NCI-H146 treated with DMSO at 0.1 percent for 48 hours (cell line): Measurements from ENCODE around the gene TTLL5.

Experiments used
- DNase-seq: peaks from one replicate; lab custom pipeline; 2025; ENCODE audit not compliant: unreplicated experiment; lab: John Stamatoyannopoulos, UW

Gene TTLL5

DNA sequence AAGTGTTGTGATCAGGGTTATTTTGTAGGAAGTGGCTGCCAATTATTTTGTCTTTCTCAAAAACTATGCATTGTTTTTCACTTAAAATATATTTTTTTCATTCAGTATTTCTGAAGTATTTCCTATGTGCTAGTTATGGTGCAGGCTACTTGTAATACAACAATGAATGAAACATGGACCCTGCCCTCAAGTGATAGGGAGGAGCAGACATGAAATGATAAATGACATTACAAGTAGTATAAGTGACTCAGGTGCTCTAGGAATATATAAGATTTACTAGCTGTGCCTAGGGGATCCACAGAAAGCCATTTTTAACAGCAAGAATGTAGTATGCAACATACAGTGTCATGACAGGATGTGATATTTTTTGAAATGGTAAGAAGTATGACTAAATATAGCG, 65.3 kb downstream of the TTLL5 start:
- no peak for DNase-seq

DNA sequence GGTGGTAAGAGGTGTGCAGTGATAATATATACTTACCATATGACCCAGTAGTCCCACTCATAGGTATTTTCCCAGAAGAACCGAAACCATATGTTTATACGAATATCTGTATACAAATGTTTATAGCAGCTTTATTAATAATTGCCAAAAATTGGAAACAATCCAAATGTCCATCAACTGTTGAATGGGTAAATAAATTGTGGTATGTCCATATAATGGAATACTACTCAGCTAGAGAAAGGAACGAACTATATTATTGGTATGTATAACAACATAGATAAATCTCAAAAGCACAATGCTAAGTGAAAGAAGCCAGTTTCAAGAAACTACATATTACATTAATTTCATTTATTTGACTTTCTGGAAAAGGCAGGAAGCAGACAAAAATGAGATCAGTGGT, 66.1 kb downstream of the TTLL5 start:
- no peak for DNase-seq

DNA sequence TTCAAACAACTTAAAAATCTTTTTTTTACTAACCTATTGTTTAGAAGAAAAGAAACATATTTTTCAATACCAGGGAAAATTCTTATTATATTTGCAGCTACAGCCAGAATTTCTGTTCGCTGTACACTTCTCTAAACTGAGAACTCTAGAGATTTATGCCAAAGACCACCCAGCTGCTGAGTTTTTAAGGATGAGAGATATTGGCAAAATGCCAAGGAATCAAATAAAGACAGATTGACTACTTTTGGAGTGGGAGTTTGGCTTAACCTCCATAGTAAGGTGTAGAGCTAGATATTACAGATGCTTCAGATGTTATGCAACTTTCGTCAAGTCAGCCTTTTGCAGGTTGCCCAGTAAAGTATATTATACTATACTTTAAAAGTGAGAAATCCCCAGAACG, 71.8 kb downstream of the TTLL5 start:
- DNase-seq, result no peak

DNA sequence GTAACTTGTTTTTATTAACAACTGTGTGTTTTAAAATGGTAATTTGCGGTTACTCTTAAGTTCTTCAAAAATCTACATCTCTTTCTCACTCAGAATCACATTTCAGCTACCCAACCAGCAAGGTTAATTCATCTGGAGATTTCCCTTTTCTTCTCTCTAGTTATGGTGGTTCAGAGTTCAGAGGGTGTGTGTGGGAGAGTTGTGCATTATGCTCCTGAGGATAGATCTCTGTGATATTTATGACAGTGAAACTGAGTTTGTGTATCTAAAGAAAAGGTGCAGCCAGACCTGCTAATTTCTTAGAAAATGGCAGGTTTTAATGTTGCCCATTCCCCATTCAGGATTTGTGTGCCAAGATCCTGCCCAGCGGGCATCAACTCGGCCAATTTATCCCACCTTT, 73.8 kb downstream of the TTLL5 start:
- DNase-seq, result no peak

DNA sequence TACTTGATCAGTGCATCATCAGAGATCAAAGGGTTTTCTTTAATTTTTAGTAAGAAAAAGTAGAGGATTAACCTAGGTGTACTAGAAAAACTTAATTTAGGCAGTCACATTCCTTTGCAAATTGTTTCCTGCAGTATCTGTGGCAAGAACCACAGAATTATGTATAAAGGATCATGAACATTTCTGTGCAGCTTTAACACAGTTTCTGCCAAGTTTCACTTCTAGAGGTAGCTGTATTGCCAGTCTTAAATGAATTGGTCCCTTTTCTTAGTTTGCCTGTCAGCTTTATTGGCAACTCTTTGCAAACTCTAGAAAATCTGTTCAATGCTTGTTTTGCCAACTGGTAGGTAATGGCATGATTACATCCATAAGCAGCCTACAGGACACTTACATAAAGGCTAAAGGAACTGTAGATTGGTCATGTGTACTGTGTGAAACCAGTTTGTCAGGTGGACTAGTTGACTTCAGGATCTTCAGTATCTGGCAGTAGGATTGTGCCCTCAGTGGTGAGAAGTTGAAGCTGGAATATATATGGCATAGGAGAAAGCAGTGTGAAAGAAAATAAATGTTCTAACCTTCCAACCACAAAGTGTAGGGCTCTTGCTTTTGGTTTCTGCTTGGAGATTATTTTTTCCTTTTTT, 75.9 kb downstream of the TTLL5 start:
- no peak for DNase-seq

DNA sequence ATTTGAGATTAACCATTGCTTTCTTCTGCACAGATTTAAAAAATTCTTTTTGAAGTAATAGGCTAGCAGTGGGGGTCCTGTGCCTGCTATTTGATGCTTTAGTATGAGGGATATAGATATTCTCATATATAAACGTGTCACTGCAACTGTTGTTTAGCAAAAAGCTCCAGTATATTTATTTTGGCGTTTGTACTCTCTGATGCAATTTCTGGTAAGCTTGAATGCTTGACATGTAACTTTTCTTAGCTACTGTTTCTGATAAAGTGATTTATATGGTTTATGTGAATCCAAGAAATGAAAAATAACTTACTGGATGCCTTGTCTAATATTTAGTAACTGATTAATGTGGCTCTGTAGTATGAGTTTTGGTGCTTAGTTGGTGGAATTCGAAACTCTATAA, 77.1 kb downstream of the TTLL5 start:
- DNase-seq, result no peak

DNA sequence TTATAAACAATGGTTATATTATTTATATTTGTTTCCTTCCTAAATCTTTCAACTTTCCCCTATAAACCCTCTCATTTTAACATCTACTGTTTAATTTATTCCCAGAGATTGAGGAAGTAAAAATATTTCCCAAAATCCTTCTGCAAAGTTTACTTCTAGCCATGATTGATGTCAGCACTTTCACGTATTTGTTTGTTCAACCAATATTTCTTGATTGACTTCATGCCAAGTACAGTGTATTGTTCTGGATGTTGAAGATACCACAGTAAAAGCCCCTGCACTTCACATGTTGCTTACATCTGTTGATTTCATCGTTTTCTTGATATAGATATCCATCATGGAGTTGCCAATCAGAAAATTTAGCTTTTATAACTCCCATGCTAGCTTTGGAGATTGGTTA, 81.8 kb downstream of the TTLL5 start:
- DNase-seq, result no peak

DNA sequence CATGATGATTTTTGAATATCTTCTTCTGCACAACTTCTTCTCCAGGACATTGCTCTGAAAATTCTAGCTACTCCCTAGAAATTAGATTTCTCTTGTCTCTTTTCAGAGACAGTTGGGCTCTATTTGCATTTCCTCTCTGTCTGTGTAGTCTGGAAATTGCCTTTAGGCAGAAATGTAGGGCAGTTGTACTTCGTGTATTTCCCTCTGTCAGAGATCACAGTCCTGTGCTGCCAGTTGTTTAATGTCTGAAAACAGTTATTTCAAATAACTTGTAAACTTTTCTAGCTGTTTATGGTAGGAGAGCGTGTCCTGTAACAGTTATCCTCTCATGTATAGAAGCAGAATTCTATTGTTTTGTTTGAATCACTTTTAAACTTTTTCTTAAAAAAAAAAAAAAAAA, 86.9 kb downstream of the TTLL5 start:
- DNase-seq, result no peak

DNA sequence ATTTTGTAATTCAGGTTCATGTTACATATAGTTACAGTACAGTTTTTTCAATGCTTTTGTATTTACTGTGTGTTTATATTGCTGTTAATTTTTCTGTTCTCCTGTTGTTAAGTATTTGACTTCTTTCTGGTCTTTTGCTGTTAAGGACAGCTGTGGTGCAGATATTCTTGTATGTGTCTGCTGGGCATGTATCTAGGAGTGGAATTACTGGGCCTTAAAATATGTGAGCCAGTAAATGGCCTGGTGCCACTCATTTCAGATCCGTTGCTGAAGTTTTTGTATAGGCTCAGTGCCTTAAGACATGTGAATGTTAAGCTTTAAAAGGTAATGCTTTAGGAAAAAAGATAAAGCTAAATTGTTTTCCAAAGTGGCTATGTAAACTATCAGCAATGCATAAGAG, 87.3 kb downstream of the TTLL5 start:
- no peak for DNase-seq

DNA sequence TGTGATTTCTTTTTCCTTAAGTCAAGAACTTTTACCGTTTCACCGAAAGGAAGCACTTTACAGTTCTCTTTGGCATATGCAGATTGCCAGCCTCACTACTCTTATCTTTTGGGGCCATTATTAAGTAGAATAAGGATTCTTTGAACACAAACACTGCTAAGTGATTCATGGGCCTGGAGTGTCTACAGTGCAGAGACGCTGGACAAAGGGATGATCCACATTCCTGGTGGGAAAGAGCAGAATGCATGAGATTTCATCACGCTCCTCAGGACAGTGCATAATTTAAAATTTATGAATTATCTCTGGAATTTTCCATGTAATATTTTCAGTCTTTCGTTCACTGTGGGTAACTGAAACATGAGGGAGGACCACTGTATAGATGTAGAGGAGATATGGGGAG, 90.2 kb downstream of the TTLL5 start:
- DNase-seq, result no peak

DNA sequence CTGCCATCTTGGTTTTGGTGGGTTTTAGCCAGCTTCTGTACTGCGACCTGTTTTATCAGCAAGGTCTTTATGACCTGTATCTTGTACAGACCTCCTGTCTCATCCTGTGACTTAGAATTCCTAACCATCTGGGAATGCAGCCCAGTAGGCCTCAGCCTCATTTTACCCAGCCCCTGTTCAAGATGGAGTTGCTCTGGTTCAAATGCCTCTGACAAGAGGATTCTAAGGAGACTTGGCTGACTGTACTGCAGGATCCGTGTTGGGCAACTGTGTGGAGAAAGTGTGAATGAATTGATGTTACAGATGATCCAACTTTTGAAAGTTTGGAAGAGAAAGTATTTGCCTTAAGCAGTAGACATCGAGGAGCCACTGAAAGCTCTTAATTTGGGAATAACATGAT, 91.0 kb downstream of the TTLL5 start:
- DNase-seq, result no peak

DNA sequence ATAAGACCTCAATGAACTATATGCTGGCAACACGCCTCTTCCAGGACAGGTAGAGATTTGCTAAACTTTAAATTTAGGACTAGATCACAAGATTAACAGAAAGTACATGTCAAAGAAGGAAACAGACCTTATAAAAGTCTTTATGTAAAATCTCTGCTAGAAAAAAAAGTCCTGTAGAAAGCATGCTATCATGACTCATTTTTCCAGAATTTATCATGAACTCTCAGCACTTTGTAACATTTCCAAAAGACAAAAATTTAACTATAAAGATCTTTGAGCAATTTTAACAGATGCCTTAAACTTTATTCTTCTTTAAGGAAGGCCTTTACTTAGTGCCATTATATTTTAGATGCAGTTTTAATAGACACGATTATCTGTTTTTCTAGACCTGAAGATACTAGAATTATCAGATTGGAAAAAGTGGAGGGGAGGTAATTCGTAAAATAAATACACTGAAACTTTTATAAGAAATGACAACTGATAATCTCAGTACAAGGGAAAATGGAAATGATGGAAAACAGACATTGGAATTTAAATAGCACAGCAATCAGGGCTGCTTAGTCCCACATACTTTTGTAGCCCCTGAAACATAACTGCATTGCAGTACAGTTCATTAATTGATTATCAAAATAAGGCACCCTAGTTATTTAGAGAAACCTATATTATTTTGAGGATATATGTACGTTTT, 92.0 kb downstream of the TTLL5 start:
- no peak for DNase-seq

DNA sequence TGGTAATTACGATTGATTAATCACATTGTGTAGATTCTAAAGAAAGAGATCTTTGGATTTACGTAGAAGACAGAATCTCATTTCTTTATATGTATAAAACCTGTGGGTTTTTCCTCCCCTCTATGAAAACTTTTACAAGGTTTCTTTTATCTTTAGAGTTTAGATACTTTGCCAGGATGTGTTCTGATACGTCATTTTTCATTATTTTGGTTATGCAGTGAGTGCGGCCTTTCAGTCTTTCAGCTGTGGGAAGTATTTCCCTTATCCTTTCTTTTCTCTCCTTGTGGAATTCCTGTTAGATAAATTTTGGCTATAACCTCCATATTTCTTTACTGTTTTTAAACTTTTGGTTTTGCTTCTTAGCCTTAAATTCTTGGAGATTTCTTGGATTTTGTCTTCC, 92.7 kb downstream of the TTLL5 start:
- no peak for DNase-seq

DNA sequence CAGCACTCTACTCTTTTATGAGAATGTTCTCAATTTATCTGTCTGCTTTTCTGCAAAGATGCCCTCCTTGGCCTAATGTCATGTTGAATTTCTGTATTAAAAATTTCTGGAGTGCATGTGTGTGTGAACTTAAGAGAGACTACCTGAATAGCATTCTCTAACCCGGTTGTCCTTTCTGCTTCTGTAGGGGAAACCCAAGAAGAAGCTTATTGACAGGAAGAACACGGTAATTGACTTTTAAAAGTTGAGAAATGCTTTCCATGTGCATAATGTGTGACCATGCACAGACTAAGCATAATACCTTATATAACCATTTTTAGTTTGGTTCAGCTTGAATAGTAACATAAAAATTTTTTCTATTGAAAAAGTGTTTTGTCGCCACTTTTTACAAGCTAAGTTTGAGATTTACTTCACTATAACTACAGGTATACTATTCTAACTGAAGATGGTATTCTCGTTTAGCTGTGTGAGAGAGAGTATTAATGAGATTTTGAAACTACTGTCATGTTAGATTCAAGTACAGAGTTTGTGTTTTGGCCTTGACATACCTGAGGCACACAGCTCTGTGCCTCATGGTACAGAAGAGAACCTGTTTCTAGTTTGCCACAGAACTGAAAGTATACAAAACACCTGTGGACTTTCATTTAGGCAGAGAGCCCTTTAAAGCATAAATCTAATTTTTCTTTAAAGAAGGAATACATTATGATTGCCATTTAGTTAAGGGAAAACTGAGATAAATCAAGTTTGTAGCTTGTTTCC, 96.8 kb downstream of the TTLL5 start:
- DNase-seq, result no peak

DNA sequence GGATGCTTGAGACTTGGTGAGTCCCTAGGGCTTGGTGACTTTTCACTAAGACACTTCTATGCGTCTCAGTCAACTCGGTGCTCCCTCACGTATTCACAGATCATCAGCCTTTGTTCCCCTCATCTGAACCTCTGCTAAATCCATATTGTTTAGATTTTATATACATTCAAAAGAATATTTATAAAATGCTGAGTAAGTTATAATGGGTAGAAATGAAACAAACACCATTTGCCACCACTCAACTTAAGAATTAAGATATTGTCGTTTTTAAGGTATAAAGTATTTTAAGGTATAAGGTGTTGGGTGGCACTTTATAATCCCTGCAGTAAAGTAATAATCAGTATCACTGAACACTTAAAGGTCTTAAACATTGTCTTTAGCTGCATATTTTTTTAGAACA, 103.0 kb downstream of the TTLL5 start:
- DNase-seq, result no peak

DNA sequence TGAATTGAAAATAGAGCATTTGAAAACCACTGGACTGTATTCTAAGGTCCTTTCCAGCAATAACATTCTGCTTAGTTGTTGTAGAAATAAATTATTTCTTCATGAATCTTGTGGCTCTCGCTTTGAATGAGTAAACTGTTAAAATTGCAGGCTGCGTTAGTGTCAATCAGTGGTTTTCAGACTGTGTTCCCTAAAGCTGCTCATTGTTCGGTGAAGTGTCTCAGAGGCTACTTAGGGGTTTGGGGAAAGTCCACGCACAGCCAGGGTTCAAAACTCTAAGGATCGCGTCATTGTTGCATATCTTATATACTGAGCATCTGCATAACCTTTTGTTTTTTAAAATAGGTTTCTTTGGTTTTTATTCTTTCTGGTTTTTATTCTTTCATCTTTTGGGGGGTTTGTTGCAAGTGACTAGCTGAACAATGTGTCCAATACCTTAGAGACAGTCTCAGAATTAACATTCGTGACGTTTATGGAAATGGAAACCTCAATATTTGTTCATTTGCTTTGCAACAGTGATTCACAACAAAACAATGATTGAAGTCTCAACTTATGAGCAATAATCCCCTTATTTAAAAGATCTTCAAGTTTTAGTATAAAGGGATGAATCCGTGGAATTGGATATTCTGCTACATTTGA, 108.1 kb downstream of the TTLL5 start:
- no peak for DNase-seq

DNA sequence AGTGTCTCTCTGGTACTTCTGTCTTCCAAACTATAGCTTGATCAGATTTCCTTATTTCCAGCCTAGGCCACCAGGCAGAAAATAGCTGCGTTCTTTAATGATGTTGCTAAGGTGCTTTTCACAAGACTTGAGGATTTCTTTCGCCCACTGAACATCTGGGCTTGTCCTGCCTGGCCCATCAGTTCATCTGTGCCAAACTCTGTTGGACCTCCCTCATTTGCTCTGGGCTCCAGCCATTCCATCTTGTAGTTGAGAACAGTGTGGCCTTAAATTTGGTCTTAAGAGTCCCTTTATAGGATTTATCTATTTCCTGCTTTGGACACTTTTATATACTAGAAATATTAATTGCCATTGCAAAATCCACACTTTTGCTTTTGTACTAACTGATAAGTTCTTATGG, 109.6 kb downstream of the TTLL5 start:
- DNase-seq, result no peak

DNA sequence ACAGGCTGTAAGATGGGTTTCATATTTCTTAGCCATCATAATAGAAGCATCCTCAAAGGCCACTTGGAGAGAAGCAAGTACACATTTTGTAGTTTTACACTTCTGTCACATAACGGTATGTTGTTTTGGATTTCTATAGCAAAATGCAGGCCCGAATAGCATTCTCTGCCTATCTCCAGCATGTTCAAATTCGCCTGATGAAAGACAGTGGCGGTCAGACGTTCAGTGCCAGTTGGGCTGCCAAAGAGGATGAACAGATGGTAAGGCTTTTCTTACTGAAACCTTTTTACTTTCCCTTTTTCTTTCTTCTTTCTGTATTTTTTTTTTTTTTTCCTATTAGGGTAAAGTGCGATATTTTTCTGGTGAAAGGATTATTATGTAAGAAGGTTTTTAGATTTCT, 110.5 kb downstream of the TTLL5 start:
- DNase-seq, result no peak

DNA sequence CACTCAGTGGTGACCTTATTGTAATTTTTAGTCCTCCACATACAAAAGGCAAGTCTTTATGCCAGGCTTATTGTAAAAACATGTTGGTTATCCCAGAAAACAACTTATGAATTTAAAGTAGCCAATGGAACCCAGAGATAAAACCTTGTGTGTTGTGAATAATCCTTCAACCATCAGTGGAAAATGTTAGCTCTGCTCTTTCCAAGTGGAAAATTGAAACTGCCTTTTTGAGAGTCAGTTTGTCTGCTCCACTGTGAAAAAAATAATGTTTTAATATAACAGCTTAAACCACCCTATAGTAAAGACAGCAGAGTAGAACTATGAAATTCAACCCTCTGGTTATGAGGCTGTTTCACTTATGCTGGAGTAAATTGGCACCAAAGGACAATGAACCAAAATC, 112.0 kb downstream of the TTLL5 start:
- DNase-seq, result no peak

DNA sequence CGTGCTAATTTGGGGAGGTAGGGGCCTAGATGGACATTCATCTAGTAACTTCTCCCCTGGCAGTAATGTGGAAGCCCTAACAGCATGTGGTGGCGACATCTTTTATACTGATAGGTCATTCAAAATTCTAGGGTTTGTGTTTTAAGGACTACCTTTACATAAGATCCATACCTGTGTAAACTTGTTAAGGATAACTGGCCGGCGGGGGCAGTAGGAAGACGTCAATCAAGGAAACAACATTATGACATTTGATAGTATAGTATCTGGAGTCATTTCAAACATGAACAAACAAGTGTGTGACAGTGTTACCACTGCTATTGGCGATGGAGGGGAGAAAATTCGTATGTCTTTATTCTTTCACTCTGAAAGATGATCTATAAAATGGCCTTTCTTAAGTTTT, 120.0 kb downstream of the TTLL5 start:
- DNase-seq, result no peak

DNA sequence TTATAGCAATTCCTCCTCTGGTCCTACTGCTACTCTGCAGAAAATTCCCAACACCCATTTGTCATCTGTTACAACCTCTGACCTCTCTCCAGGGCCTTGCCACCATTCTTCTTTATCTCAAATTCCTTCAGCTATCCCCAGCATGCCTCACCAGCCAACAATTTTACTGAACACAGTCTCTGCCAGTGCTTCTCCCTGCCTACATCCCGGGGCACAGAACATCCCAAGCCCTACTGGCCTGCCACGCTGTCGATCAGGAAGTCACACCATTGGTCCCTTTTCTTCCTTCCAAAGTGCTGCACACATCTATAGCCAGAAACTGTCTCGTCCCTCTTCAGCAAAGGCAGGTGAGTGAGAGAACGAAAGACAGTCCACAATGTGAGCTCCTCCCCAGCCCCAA, 122.1 kb downstream of the TTLL5 start:
- no peak for DNase-seq
